SIG-M5 treated with dmso at 0.1 percent for 504 hours (cell line): Measurements from ENCODE around the gene PCAT6.
"Not testable (repeated sequence)": the region's sequence is repeated elsewhere in the genome, so short reads cannot be mapped to it uniquely, and the experiment has no call there.

ENCODE experiments used
- DNase-seq: peaks from one replicate; lab custom pipeline; 2025; ENCODE audit not compliant: unreplicated experiment; lab: John Stamatoyannopoulos, UW

Gene PCAT6

DNA sequence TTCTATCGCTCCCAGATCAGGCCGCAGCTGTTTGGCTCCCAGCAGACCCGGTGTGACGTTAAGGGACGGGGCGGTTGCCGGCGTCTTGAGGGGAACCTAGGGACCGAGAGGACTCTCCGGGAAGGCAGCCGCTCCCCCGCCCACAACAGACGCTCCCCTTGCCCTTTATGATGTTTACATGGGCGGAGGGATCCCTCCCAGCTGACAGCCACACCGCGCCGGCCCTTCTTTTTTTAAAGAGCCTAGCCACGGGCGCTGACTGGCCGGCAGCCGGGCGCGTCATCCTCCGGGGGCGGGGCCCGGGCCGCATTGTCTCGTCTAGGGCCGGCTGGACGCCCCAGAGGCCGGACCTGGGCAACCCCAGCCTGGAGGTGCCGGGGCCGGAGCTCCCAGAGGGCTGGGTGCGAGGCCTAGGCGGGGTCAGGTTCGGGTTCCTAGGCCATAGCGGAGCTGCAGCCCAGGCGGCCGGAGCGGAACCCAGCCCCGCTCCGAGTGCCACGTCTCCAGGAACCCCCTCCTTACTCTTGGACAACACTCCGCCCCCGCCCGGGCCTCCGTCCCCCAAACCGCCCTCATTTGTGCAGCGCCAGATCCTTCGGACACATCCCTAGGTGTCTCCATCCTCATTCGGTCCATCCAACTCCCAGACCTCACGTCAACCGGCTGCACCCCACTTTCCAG, at the start of gene PCAT6:
PCAT6 (plus strand) TSS at position 340 of the 681 bp plus-strand sequence.
- peak; percentile 98 for DNase-seq

DNA sequence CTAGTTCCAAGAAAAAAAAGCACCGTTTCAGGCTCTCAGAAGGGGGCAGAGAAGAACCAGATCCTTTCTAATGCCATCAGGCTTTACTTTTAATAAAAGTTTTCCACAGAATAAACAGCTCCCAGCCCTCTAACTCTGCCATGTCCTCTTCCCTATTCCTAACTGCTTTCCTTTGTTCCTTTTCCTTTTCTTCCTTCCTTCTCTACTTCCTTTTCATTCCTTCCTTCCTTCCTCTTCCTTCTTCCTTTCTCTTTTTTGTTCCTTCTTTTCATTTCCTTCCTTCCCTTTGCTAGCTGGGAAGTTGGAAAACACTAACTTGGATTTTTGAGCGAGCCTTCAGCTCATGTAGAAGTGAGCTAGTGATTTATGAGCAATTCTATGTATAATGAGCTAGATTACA, 48.7 kb upstream of the PCAT6 start:
- no peak for DNase-seq

DNA sequence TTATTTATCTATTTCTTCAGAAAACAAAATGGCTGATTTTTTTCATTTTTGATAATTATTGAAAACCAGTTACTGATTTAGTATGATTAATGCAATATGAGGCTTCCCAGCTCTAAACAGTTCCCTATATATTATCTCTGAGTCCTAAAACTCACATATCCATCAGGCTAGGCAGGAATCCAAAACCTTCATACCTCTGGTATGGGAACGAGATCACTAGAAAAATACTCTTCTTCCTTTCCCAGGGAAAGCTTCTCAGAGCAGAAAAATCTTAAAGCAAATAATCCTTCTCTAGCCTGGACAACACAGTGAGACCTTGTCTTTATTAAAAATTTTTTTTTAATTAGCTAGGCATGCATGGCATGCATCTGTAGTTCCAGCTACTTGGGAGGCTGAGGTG, 45.0 kb upstream of the PCAT6 start:
- no peak for DNase-seq

DNA sequence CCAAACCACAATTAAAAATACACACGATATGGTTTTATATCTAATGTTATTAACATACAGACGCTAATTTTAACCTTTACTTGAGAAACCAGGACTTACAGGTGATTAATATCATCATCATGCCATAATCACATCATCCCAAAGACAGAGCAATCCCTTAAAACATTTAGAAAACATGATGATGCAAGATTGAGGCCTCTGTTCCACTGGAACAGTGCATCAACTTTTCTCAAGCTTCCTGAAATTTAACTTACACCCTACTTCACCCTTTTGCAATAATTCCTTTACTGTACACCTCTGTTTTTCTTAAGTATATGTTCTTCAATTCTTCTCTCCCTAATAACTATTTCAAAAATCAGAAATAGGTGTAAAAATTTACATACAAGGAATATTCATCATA, 40.6 kb upstream of the PCAT6 start:
- DNase-seq, result no peak

- DNase-seq, result no peak
Measured at GRCh38 chr1:202781180-202781579, 29.6 kb upstream of the PCAT6 start.

- no peak for DNase-seq
Measured at GRCh38 chr1:202786804-202787203, 23.9 kb upstream of the PCAT6 start.

GRCh38 chr1:202788800-202789199, 22.0 kb upstream of the PCAT6 start:
- DNase-seq, result no peak

- no peak for DNase-seq
Measured at GRCh38 chr1:202791077-202791747, 19.5 kb upstream of the PCAT6 start.

DNA sequence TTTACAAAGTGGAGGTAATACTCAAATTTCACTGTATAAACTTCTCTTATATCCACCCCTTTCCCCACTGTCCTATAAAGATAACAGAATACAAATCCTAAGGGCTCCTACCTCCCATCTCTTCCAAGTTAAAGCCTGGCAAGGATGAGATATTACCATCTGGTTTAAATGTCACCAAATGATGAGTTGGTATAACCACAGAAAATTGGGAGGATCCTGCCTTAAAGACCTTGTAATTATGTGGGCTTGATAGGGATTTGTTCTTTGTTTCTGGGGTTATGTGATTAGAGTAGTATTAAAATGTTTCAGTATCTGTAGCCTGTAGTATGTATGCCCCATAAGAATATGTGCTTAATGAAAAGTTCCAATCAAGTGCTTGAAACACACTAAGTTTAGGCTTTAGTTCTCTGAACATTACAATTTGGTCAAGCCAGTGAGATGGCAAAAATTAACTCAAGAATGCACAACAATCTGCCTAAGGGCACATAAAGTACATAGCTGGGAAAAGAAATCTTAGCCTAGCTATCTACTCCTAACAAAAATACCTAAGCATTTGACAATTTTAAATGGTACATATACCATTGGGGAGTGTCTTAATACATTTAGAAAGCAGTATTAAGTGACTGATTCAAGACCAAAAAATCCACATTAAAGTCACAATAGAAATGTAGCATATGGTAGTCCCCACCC, 16.6 kb upstream of the PCAT6 start:
- no peak for DNase-seq

DNA sequence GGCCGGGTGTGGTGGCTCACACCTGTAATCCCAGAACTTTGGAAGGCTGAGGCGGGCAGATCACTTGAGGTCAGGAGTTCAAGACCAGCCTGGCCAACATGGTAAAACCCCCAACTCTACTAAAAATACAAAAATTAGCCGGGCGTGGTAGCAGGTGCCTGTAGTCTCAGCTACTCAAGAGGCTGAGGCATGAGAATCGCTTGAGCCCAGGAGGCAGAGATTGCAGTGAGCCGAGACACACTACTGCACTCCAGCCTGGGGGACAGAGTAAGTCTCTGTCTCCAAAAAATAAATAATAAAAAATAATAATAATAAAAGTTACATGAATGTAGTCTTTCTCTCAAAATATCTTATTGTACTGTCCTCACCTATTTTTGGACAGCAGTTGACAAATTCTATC, 15.8 kb upstream of the PCAT6 start:
- DNase-seq, result not testable (repeated sequence)

- DNase-seq, result no peak
Measured at GRCh38 chr1:202796670-202797069, 14.1 kb upstream of the PCAT6 start.

GRCh38 chr1:202798260-202798659, 12.5 kb upstream of the PCAT6 start:
- DNase-seq, result no peak

GRCh38 chr1:202798792-202799331, 11.9 kb upstream of the PCAT6 start:
- no peak for DNase-seq

DNA sequence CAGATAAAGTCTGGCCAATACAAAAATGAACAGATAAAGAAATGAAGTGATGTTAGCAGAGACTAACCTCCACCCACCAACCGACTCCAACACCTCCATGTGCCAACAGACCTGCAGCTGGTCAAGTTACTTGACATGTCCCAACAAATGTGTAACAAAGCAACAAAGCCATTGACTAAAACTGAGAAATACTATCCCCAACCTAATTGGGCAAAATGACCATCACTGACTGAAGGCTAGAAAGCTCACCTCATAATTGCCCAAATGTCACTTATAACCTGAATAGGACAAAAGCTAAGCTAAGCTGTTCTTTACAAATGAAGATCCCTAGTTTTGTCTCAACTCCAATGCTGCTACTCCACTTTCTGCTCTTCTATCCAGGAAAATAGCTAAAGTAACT, 10.0 kb upstream of the PCAT6 start:
- DNase-seq, result no peak

DNA sequence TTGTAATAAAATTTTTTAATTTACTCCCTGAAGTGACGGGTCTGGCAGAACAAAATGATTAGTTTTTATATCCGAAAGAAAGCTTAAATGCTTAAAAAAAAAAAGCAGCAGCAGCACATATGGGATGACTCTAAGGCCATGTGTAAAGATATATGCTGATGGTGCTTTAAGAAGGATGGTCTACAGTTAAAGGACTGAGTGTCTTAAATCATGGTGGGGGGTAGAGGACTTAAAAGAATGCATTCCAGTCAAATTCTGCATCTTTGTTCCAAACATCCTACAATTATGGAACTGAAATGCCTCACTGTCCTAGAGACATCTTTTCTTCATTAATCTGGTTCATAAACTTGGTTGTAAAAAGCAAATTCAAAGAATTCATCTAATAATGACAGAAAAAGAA, 9.6 kb upstream of the PCAT6 start:
- no peak for DNase-seq

DNA sequence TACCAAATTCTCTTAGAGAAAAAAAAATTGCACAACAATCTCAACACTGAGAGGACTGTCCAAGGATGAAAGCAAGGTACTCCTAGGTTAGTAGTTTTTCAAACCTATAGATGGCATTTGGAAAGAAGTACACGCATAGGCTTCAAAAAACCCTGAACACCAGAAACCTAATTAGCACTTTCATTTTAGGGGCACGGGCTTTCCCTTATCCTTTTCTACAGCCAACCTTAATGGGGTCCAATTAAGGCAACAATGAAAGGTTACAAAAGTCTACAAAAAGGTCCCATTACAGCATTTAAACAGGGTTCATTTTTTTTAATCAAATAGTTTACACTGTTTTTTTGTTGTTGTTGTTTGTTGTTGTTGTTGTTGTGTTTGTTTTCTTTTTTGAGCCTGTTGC, 8.7 kb upstream of the PCAT6 start:
- no peak for DNase-seq

DNA sequence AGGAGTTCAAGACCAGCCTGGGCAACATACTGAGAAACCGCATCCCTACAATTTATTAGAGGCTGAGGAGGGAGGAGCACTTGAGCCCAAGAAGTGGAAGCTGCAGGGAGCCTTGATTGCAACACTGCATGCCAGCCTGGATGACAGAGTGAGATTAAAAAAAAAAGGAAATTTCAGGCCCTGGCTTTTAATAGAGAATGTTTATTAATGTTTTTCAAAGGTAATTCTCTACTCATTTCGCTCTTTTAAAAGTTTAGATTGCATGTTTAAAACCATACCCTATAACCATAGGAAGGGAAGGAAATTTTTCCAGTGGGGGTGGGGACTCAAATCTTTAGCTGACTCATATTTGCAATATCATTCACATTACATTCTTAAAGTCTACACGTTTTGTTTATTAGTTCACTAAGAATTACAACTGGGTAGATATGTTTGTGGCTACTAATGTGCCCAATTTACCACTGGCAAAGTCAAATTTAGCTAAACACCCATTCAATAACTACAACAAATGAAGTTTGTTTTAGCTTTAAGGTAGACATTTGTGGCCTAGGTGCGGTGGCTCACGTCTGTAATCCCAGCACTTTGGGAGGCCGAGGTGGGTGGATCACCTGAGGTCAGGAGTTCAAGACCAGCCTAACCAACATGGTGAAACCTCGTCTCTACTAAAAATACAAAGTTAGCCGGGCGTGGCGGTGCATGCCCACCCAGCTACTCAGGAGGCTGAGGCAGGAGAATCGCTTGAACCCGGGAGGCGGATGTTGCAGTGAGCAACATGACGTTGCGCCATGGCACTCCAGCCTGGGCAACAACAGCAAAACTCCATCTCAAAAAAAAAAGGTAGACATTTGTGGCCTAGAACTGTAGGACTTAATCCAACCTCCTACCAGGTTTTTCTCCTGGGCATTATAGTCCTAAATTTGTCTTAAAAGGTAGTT, 7.5 kb upstream of the PCAT6 start:
- DNase-seq, result peak; percentile 80

GRCh38 chr1:202804126-202804525, 6.6 kb upstream of the PCAT6 start:
- DNase-seq, result no peak

- peak; percentile 62 for DNase-seq
Measured at GRCh38 chr1:202805886-202806844, 4.6 kb upstream of the PCAT6 start.
